Loucy (cell line): Measurements from ENCODE around the gene GRIK2.

Experiments used
- CTCF ChIP-seq: fragments of 200-600 bp; sonication (generic); conservative IDR thresholded peaks from 2 replicates; pipeline ENCODE4 v1.5.1; 2014; ENCODE audit warnings: mild to moderate bottlenecking, antibody characterized with exemption, low read length
- EZH2phosphoT487 ChIP-seq: fragments of 200-600 bp; IDR thresholded peaks from 2 replicates; pipeline ENCODE4 v1.6.1; 2018; ENCODE audit warnings: antibody characterized with exemption, mild to moderate bottlenecking, moderate library complexity, borderline replicate concordance

- TF ChIP-seq CTCF: no peak
- TF ChIP-seq EZH2phosphoT487: no peak
Observed at GRCh38 chr6:101391772-101392585, 1.5 kb upstream of the GRIK2 start.
